ENCODE data around the gene SHQ1. TPM values are rescaled to one million over a fixed set of nuclear protein-coding genes. Genes with fewer than 3 reads are reported as not detected.
"Not testable (repeated sequence)": the region's sequence is repeated elsewhere in the genome, so short reads cannot be mapped to it uniquely, and the experiment has no call there.

The SHQ1 gene
- total RNA-seq, 1 donor: 30.2 TPM

DNA sequence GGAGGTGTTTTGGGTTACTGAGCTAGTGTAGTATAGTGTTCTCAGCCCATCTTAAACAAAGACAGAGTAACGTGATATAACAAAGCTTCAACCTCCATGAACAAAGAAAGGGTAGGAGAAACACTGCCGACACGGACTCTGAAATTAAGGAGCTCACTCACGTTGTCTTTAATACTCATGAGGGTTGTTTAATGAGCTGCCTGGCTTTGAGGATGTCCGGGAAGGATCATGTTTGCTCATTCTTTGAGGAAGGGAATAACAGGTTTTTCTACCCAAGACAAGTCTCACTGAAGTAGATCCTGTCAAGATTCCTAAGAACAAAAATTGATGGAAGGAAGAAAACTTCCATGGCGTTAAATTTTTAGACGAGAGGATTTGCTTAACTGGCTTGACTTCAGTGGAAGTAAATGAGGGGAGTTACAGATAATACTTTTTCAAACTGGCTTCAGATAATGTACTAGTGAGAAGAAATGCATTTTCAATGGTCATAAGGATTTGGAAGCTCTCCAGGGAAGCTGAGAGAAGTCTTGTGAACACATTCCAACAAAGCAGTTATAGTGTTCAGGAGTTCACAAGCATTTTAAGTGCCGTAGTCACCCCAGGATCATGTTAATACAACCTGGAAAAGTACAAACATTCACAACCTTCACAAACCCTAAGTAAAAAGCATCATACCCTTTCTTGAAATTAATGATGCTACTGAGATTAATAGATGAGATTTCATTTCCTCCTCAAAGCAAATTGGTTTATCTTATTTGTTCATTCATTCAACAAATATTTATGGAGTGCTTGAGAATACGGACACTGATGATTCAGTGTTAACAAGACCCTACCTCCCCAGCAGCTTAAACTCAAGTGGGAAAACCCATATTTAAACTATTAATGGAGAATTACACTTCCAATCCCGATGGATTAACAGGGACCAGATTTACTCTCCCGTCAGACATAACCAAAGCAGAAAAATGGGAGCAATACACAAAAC lies 101.5 kb downstream of the SHQ1 start:
- DNase-seq (ENCODE audit: low read depth): peak; percentile 71
- TF ChIP-seq, protein P1, sequence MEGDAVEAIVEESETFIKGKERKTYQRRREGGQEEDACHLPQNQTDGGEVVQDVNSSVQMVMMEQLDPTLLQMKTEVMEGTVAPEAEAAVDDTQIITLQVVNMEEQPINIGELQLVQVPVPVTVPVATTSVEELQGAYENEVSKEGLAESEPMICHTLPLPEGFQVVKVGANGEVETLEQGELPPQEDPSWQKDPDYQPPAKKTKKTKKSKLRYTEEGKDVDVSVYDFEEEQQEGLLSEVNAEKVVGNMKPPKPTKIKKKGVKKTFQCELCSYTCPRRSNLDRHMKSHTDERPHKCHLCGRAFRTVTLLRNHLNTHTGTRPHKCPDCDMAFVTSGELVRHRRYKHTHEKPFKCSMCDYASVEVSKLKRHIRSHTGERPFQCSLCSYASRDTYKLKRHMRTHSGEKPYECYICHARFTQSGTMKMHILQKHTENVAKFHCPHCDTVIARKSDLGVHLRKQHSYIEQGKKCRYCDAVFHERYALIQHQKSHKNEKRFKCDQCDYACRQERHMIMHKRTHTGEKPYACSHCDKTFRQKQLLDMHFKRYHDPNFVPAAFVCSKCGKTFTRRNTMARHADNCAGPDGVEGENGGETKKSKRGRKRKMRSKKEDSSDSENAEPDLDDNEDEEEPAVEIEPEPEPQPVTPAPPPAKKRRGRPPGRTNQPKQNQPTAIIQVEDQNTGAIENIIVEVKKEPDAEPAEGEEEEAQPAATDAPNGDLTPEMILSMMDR (IDR thresholded peaks at IDR 0.05; ENCODE audit: insufficient read depth, low read depth, low read length): no peak
- no peak overlapping the region for H3K4me3 ChIP-seq (ENCODE audit: low read depth, low read length)

DNA sequence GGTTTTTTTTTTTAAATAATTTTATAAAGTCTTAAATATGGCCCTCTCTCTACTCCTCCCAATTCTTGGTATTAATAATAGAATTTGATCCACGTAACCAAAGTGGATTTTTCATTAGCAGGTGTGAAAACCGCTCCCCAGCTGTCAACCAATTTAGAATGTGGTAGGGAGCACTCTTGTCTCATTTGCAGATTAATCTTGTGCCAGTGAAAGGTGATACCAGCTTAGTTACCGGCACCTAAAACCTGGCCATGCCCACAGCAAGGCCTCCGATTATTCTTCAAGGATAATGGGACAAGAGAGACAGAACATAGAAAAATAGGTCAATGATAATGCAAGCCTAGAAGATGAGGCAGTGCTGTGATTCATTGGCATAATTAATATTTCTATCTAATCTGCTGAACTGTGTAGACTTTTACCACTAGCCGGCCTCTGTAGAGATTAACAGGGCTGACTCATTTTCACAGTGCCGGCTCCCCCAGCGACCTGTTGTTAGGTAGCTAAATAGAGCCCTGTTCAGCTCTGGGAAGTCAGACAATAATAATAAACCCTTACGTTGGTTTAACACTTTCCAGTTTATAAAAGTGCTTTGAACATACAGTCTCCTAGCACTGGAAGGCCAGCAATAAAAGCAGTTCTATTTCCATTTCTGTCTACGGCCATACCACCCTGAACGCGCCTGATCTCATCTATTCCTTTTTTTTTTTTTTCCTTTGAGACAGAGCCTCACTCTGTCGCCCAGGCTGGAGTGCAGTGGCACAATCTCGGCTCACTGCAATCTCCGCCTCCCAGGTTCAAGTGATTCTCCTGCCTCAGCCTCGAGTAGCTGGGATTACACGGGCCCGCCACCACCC lies 102.9 kb downstream of the SHQ1 start:
- DNase-seq (ENCODE audit: low read depth): peak; percentile 31
- no peak overlapping the region for H3K4me3 ChIP-seq (ENCODE audit: low read depth, low read length)
- TF ChIP-seq, protein P1 (IDR thresholded peaks at IDR 0.05; ENCODE audit: insufficient read depth, low read depth, low read length): no peak

DNA sequence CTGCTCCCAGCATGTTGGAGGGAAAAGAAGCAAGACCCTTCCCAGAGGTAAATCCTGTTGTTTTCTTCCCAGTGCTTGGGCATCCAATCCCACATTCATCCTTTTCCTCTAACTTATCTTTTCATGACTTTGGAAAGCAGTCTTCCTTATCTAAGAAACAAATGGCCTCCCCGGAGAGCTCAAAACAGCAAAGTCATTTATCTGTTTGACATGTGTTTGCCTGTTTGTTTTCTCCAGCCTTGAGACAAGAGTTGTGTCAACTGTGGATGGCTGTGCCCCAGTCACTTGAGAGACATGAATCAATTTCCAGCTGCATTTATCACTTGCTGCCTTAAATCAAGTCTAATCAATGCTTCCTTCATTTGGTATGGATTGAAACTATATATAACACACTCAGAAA lies 103.9 kb downstream of the SHQ1 start:
- no peak for DNase-seq (ENCODE audit: low read depth)
- no peak overlapping the region for H3K4me3 ChIP-seq (ENCODE audit: low read depth, low read length)
- TF ChIP-seq, protein P1 (IDR thresholded peaks at IDR 0.05; ENCODE audit: insufficient read depth, low read depth, low read length): no peak

DNA sequence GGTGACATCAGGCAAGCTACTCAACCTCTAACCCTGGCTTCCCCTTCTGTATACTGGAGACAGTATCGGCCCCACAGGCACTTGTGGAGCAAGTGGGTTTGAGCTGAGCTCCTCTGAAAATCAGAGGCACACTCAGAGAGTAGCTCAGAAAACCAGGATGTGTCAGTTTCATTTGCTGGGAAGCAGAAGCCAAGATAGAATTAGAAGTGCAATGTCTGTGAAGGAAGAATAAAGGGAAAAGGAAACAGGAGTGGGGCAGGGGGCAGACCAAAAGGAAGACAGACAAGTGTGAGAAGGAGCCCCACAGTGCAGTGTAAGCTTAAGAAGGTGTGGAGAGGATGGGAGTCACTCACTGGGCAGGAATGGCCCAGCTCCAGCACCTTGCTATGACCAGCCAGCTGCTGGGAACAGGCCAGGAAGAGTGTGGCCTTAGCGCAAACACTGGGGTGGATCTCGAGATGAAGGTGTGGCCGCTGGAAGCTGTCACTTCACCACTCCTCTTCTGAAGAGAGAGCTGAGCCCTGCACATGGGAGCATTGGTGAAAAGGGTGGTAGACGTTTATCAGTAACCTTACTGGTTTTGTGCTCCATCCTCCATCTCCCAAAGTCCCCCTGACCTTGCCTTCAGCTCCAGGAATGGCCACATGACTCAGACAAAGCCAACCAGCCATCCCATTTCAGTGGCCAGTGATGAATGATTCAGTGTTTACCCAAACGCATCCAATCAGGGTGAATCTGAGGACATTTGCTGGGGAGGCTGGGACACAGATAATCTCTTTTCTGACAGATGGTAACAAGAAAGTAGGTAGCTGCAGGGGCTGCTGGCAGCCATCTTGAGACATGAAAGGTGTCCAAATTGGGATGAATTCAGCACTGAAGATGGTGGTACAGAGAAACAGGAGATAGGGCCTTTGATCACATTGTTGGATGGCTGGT lies 108.4 kb downstream of the SHQ1 start:
- H3K4me3 ChIP-seq (ENCODE audit: low read depth, low read length): no peak overlapping the region
- TF ChIP-seq, protein P1 (IDR thresholded peaks at IDR 0.05; ENCODE audit: insufficient read depth, low read depth, low read length): no peak
- DNase-seq (ENCODE audit: low read depth): no peak

DNA sequence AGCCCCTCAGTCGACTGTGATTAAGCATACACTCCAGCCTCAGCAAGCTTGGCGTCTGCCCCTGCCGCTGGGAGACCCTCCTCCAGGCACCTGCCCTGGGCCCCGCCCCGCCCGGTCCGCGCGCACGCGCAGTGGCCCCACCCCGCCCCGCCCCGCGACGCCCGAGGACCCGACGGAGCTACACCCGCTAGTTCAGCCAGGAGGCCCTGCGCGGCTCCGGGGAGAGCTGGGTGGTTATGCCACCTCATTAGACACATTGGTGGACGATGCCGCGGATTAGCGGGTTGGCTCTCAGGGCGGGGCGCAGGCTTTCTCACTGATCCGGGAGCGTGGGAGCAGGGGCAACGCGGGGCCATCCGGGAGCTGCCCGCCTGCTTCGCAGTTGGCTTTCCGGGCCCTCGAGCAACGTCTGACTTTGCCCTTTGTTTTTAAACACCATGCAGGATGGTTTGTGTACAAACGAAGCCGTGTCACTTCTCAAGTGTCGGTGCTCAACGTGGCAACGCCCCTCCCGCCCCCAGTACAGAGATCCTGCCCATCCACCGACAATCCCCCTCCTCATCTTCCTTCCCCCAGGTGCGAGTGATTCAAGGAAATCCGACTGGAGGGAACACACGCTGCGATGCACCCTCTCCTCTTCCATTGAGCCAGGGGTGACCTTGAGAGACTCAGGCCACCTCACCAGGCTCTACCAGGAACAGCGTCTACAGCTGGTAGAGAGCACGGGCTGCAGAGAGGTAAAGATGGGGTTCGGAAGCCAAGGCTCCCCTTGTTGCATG lies 109.3 kb downstream of the SHQ1 start:
- H3K4me3 ChIP-seq (ENCODE audit: low read depth, low read length): peak overlapping the region; percentile 71
- TF ChIP-seq, protein P1 (IDR thresholded peaks at IDR 0.05; ENCODE audit: insufficient read depth, low read depth, low read length): no peak
- peak; percentile 54 for DNase-seq (ENCODE audit: low read depth)

DNA sequence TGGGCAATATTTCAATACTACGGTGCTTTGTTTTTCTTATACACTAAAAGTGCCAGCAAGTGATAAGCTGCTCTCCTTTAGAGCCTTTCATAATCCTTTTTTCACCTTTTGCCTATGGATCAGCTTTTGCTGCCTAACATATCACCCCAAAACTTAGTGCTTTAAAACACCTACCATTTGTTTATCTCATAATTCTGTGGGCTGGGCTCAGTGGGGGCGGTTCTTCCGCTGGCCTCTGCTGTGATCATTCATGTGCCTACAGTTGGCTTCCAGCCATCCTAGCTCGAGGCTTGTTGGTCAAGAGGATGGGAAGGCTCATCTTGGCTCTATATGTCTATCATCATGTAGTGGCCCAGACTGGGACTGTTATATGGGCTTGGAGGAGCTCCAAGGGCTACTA lies 113.2 kb downstream of the SHQ1 start:
- not testable (repeated sequence) for DNase-seq (ENCODE audit: low read depth); H3K4me3 ChIP-seq (ENCODE audit: low read depth, low read length)
